Measurements from ENCODE around the gene MSANTD1.

MSANTD1 gene

GRCh38 chr4:3217266-3217665, 31.7 kb upstream of the MSANTD1 start:
- ATAC-seq: no peak

- ATAC-seq: no peak
These were observed 31.2 kb upstream of the MSANTD1 start for GRCh38 chr4:3217771-3218170.

- no peak for ATAC-seq
These were observed 29.9 kb upstream of the MSANTD1 start for GRCh38 chr4:3218824-3219760.

GRCh38 chr4:3219761-3220475, 29.0 kb upstream of the MSANTD1 start:
- ATAC-seq: no peak

- peak in 1 of 2 donors; percentile 38 for ATAC-seq
These were observed 28.3 kb upstream of the MSANTD1 start for GRCh38 chr4:3220476-3221183.

GRCh38 chr4:3221184-3221494, 27.8 kb upstream of the MSANTD1 start:
- no peak for ATAC-seq

GRCh38 chr4:3221996-3222395, 27.0 kb upstream of the MSANTD1 start:
- ATAC-seq: no peak

- no peak for ATAC-seq
These were observed 25.6 kb upstream of the MSANTD1 start for GRCh38 chr4:3223346-3223745.

GRCh38 chr4:3223956-3224748, 24.8 kb upstream of the MSANTD1 start:
- ATAC-seq: no peak

GRCh38 chr4:3225071-3225850, 23.7 kb upstream of the MSANTD1 start:
- no peak for ATAC-seq

GRCh38 chr4:3225936-3226335, 23.0 kb upstream of the MSANTD1 start:
- no peak for ATAC-seq

- ATAC-seq: no peak
These were observed 22.5 kb upstream of the MSANTD1 start for GRCh38 chr4:3226467-3226866.

GRCh38 chr4:3226944-3227343, 22.0 kb upstream of the MSANTD1 start:
- no peak for ATAC-seq

GRCh38 chr4:3227878-3228675, 20.9 kb upstream of the MSANTD1 start:
- ATAC-seq: no peak

- no peak for ATAC-seq
These were observed 20.1 kb upstream of the MSANTD1 start for GRCh38 chr4:3228881-3229280.

GRCh38 chr4:3229328-3229727, 19.6 kb upstream of the MSANTD1 start:
- ATAC-seq: no peak

GRCh38 chr4:3229964-3230363, 19.0 kb upstream of the MSANTD1 start:
- no peak for ATAC-seq

GRCh38 chr4:3231471-3231870, 17.5 kb upstream of the MSANTD1 start:
- no peak for ATAC-seq

- no peak for ATAC-seq
These were observed 17.0 kb upstream of the MSANTD1 start for GRCh38 chr4:3232001-3232400.

GRCh38 chr4:3232871-3233271, 16.1 kb upstream of the MSANTD1 start:
- no peak for ATAC-seq

Measured in activated CD4-positive, CD25-positive, alpha-beta regulatory T cell treated with anti-CD3 and anti-CD28 coated beads, Interleukin-2, amount 50 U/mL, for 24 hours (primary cell).